Measurements from ENCODE around the gene PTGES2. TPM values are rescaled to one million over a fixed set of nuclear protein-coding genes. Genes with fewer than 3 reads are reported as not detected.
"Not testable (repeated sequence)": the region's sequence is repeated elsewhere in the genome, so short reads cannot be mapped to it uniquely, and the experiment has no call there.

The PTGES2 gene
- total RNA-seq, 2 donors from 2014 or later, result 73.5 to 84.5 TPM

- Histone ChIP-seq H3K36me3 (ENCODE audit: control insufficient read depth, insufficient read depth, low read length) (peaks cover 30% of the 10 kb centered on the region), H3K9ac (ENCODE audit: extremely low read depth, low read length, poor library complexity, severe bottlenecking) (no peak overlapping the region), H3K4me3 (ENCODE audit: low read length) (no peak overlapping the region), H3K27me3 (ENCODE audit: control insufficient read depth, insufficient read depth, low read length, poor library complexity, severe bottlenecking) (no peaks in the 10 kb centered on the region), H3K9me3 (ENCODE audit: control insufficient read depth, low read length) (peaks cover 7% of the 10 kb centered on the region), H3K4me1 (ENCODE audit: control insufficient read depth, insufficient read depth, low read length) (no peaks in the 10 kb centered on the region), H3K27ac (ENCODE audit: low read depth, low read length) (no peak overlapping the region)
- Mint-ChIP-seq H3K36me3 (ENCODE audit: low read depth) (peaks cover 23% of the 10 kb centered on the region), H3K27me3 (ENCODE audit: insufficient read depth) (no peaks in the 10 kb centered on the region), H3K27ac (no peak overlapping the region), H3K4me3 (no peak overlapping the region), H3K9me3 (peaks cover 4% of the 10 kb centered on the region), H3K4me1 (peaks cover 7% of the 10 kb centered on the region)
- no peak for TF ChIP-seq CTCF (conservative IDR thresholded peaks at IDR 0.05)
- peak; percentile 50 for DNase-seq
- WGBS, 2 experiments (ENCODE audit: insufficient coverage in 1 of 2, insufficient read length in 1 of 2), result 95 to 97% methylated on average over 20 to 29 of the region's 29 CpGs
Observed at GRCh38 chr9:128114326-128115186, 13.0 kb downstream of the PTGES2 start.

GRCh38 chr9:128113526-128114325 is 13.8 kb downstream of the PTGES2 start:
- H3K4me1 Mint-ChIP-seq, result peaks cover 9% of the 10 kb centered on the region
- Histone ChIP-seq H3K9me3 (ENCODE audit: control insufficient read depth, low read length) (peaks cover 7% of the 10 kb centered on the region), H3K4me1 (ENCODE audit: control insufficient read depth, insufficient read depth, low read length) (no peaks in the 10 kb centered on the region), H3K27me3 (ENCODE audit: control insufficient read depth, insufficient read depth, low read length, poor library complexity, severe bottlenecking) (no peaks in the 10 kb centered on the region), H3K4me3 (ENCODE audit: low read length) (no peak overlapping the region), H3K36me3 (ENCODE audit: control insufficient read depth, insufficient read depth, low read length) (peaks cover 30% of the 10 kb centered on the region), H3K9ac (ENCODE audit: extremely low read depth, low read length, poor library complexity, severe bottlenecking) (no peak overlapping the region), H3K27ac (ENCODE audit: low read depth, low read length) (no peak overlapping the region)
- H3K9me3 Mint-ChIP-seq, result peaks cover 4% of the 10 kb centered on the region
- no peaks in the 10 kb centered on the region for H3K27me3 Mint-ChIP-seq (ENCODE audit: insufficient read depth)
- no peak overlapping the region for H3K27ac Mint-ChIP-seq
- peaks cover 23% of the 10 kb centered on the region for H3K36me3 Mint-ChIP-seq (ENCODE audit: low read depth)
- no peak for TF ChIP-seq CTCF (conservative IDR thresholded peaks at IDR 0.05)
- H3K4me3 Mint-ChIP-seq, result no peak overlapping the region
- peak; percentile 45 for DNase-seq
- WGBS, 2 experiments (ENCODE audit: insufficient coverage in 1 of 2, insufficient read length in 1 of 2), result 92 to 95% methylated on average over 6 to 12 of the region's 12 CpGs

GRCh38 chr9:128111726-128112125 is 15.8 kb downstream of the PTGES2 start:
- not testable (repeated sequence) for H3K9ac ChIP-seq (ENCODE audit: extremely low read depth, low read length, poor library complexity, severe bottlenecking); H3K27me3 ChIP-seq (ENCODE audit: control insufficient read depth, insufficient read depth, low read length, poor library complexity, severe bottlenecking); DNase-seq; H3K4me1 Mint-ChIP-seq; H3K9me3 ChIP-seq (ENCODE audit: control insufficient read depth, low read length); H3K4me3 Mint-ChIP-seq; H3K27ac Mint-ChIP-seq; H3K9me3 Mint-ChIP-seq; H3K27ac ChIP-seq (ENCODE audit: low read depth, low read length); H3K4me1 ChIP-seq (ENCODE audit: control insufficient read depth, insufficient read depth, low read length); H3K4me3 ChIP-seq (ENCODE audit: low read length); H3K27me3 Mint-ChIP-seq (ENCODE audit: insufficient read depth)
- H3K36me3 ChIP-seq (ENCODE audit: control insufficient read depth, insufficient read depth, low read length), result peaks cover 44% of the 10 kb centered on the region
- 93 to 98% methylated on average over 10 to 12 of the region's 12 CpGs for WGBS, 2 experiments (ENCODE audit: insufficient coverage in 1 of 2, insufficient read length in 1 of 2)
- peaks cover 35% of the 10 kb centered on the region for H3K36me3 Mint-ChIP-seq (ENCODE audit: low read depth)

All from endodermal cell (in vitro differentiated cells).